LNCAP (cell line): ENCODE data around the gene UQCRFS1.

ENCODE experiments used
- TF ChIP-seq, protein P1 (sequence below): fragments of 450-650 bp; IDR thresholded peaks from 2 replicates; pipeline ENCODE4 v1.5.1; 2017; ENCODE audit warnings: mild to moderate bottlenecking

UQCRFS1 gene

DNA sequence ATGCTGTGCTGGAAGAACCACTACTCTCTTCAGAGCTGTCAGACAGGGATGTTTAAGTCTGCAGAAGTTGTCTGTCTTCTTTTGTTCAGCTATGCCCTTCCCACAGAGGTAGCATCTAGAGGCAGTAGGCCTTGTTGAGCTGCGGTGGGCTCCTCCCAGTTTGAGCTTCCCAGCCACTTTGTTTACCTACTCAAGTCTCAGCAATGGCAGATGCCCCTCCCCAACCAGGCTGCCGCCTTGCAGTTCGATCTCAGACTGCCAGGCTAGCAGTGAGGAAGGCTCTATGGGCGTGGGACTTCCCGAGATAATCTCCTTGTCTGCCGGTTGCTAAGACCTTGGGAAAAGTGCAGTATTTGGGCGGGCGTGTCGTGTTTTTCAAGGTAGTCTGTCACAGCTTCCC lies 42.1 kb upstream of the UQCRFS1 start:
- TF ChIP-seq, protein P1, sequence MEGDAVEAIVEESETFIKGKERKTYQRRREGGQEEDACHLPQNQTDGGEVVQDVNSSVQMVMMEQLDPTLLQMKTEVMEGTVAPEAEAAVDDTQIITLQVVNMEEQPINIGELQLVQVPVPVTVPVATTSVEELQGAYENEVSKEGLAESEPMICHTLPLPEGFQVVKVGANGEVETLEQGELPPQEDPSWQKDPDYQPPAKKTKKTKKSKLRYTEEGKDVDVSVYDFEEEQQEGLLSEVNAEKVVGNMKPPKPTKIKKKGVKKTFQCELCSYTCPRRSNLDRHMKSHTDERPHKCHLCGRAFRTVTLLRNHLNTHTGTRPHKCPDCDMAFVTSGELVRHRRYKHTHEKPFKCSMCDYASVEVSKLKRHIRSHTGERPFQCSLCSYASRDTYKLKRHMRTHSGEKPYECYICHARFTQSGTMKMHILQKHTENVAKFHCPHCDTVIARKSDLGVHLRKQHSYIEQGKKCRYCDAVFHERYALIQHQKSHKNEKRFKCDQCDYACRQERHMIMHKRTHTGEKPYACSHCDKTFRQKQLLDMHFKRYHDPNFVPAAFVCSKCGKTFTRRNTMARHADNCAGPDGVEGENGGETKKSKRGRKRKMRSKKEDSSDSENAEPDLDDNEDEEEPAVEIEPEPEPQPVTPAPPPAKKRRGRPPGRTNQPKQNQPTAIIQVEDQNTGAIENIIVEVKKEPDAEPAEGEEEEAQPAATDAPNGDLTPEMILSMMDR, result no peak

GRCh38 chr19:29248332-29248844 lies 35.4 kb upstream of the UQCRFS1 start:
- TF ChIP-seq, protein P1, result no peak

- TF ChIP-seq, protein P1, result no peak
These were observed 34.9 kb upstream of the UQCRFS1 start for GRCh38 chr19:29247872-29248271.

GRCh38 chr19:29247471-29247870 lies 34.5 kb upstream of the UQCRFS1 start:
- TF ChIP-seq, protein P1, result no peak

- TF ChIP-seq, protein P1, result no peak
These were observed 34.1 kb upstream of the UQCRFS1 start for GRCh38 chr19:29247051-29247450.

- TF ChIP-seq, protein P1, result no peak
These were observed 32.3 kb upstream of the UQCRFS1 start for GRCh38 chr19:29245215-29245614.

DNA sequence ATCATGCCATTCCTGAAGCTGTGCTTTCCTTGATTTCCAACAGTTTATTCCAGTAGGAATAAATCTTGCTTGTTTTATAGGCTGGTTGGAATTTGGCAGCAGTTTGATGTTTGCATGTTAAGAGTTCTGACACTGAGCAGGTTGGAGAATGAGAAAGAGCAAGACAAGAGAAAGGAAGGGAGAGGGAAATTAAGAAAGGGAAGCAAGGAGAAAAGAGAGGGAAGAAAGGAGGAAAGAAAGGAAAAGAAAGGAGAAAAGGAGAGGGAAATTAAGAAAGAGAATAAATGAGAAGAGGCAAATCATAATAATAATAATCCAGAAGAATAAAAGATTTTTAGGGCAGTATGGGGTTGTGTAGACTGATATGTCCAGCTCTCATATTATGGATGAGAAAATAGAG lies 28.4 kb upstream of the UQCRFS1 start:
- TF ChIP-seq, protein P1, result no peak

DNA sequence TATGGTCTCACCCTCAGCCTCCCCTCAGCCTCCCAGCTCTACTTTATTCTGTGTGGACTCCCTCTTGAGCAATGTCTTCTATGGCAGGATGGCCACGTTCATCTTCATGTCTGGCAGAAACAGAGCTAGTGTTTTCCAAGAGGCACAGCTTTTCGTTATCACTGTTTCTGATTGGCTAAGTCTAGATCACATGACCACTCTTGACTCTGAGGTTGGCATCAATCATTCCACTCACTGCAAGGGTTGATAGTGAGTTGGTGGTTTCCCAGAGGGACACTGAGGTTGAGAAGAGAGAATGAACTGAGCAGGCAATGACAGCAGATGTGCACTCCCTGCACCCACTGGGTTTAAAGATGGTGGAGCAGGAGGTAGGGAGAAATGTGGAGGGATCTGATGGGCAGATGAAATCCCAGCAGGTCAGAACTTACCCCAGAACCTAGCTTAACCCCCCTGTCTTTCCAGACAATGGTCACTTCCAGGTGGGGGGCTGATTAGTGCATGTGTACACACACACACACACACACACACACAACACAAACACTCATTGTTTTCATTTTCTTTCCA lies 26.3 kb upstream of the UQCRFS1 start:
- TF ChIP-seq, protein P1, result no peak
